Smooth muscle cell (in vitro differentiated cells): ENCODE measurements around the gene CDC42EP5. TPM values are rescaled to one million over a fixed set of nuclear protein-coding genes. Genes with fewer than 3 reads are reported as not detected.

ENCODE experiments used
- DNase-seq: peaks from one replicate; lab custom pipeline; 2025; ENCODE audit not compliant: unreplicated experiment; lab: John Stamatoyannopoulos, UW
- H2AFZ ChIP-seq: fragments of 200-600 bp; sonication (generic); 2 replicates; pipeline ENCODE4 v1.6.0; 2016; ENCODE audit warnings: antibody characterized with exemption, low read depth, mild to moderate bottlenecking
- H3F3A ChIP-seq: fragments of 200-600 bp; sonication (generic); 2 replicates; pipeline ENCODE4 v1.6.0; 2017; ENCODE audit warnings: antibody characterized with exemption, low read depth
- H3K27ac ChIP-seq: fragments of 200-600 bp; sonication (generic); 2 replicates; pipeline ENCODE4 v1.5.1; 2016; ENCODE audit warnings: low read depth, mild to moderate bottlenecking
- H3K27me3 ChIP-seq: fragments of 200-600 bp; sonication (generic); 2 replicates; pipeline ENCODE4 v1.6.1; 2016; ENCODE audit warnings: low read depth, mild to moderate bottlenecking
- H3K36me3 ChIP-seq: fragments of 200-600 bp; sonication (generic); 2 replicates; pipeline ENCODE4 v1.5.1; 2016; ENCODE audit warnings: low read depth
- H3K4me1 ChIP-seq: fragments of 200-600 bp; sonication (generic); 2 replicates; pipeline ENCODE4 v1.5.1; 2016; ENCODE audit warnings: low read depth
- H3K4me2 ChIP-seq: fragments of 200-600 bp; sonication (generic); 2 replicates; pipeline ENCODE4 v1.6.0; 2016; ENCODE audit warnings: mild to moderate bottlenecking
- H3K4me3 ChIP-seq: fragments of 200-600 bp; sonication (generic); 2 replicates; pipeline ENCODE4 v1.5.1; 2016; ENCODE audit warnings: mild to moderate bottlenecking
- H3K79me2 ChIP-seq: fragments of 200-600 bp; sonication (generic); 2 replicates; pipeline ENCODE4 v1.6.0; 2016; ENCODE audit warnings: low read depth, mild to moderate bottlenecking
- H3K9ac ChIP-seq: fragments of 200-600 bp; sonication (generic); 2 replicates; pipeline ENCODE4 v1.6.0; 2016; ENCODE audit warnings: low read depth
- H3K9me3 ChIP-seq: fragments of 200-600 bp; sonication (generic); replicated peaks from 2 replicates; pipeline ENCODE4 v1.5.1; 2016; ENCODE audit warnings: low read depth
- H4K20me1 ChIP-seq: fragments of 200-600 bp; sonication (generic); 2 replicates; pipeline ENCODE4 v1.6.0; 2016; ENCODE audit warnings: low read depth
- CTCF ChIP-seq: fragments of 200-600 bp; sonication (generic); IDR thresholded peaks from 2 replicates; pipeline ENCODE4 v1.5.1; 2017; ENCODE audit warnings: borderline replicate concordance, mild to moderate bottlenecking, antibody characterized with exemption; ENCODE audit not compliant: insufficient read depth, poor library complexity, severe bottlenecking
- WGBS: methylation state at CpG from one replicate; pipeline ENCODE4 v1.1.7; 2016; ENCODE audit warnings: low lambda C conversion rate; 5-methylcytosine and 5-hydroxymethylcytosine counted together
- polyA plus RNA-seq: library from polyadenylated mRNA; unstranded; fragments of >200 nt; fragmentation: Nextera tagmentation; extraction: Ambion mirVana; gene quantifications from 2 replicates; pipeline ENCODE4 v1.2.1, GENCODE V29; 2016
- total RNA-seq: library from RNA; depleted of rRNA; stranded (reverse); fragments of >200 nt; gene quantifications from 2 replicates; pipeline ENCODE4 v1.2.3, GENCODE V29; 2014

Gene CDC42EP5
- total and polyA plus RNA-seq, 2 experiments from 2014 or later, result 33.6 to 99.8 TPM

GRCh38 chr19:54465426-54466109, 7.5 kb downstream of the CDC42EP5 start:
- H3K27ac ChIP-seq, result no peak overlapping the region
- H3K9ac ChIP-seq, result no peak overlapping the region
- no peak overlapping the region for H2AFZ ChIP-seq
- WGBS, result 93% methylated on average over 45 of the region's 49 CpGs
- H3K27me3 ChIP-seq, result no peaks in the 10 kb centered on the region
- peaks cover 10% of the 10 kb centered on the region for H3K79me2 ChIP-seq
- no peak overlapping the region for H3K4me2 ChIP-seq
- H4K20me1 ChIP-seq, result peaks cover 41% of the 10 kb centered on the region
- no peak overlapping the region for H3K4me3 ChIP-seq
- H3K9me3 ChIP-seq, result no peaks in the 10 kb centered on the region
- no peak for TF ChIP-seq CTCF
- H3K4me1 ChIP-seq, result peaks cover under 1% of the 10 kb centered on the region
- H3K36me3 ChIP-seq, result no peaks in the 10 kb centered on the region
- no peak for DNase-seq
- peaks cover 29% of the 10 kb centered on the region for H3F3A ChIP-seq

- Histone ChIP-seq H3K9ac (no peak overlapping the region), H3F3A (peaks cover 25% of the 10 kb centered on the region), H3K9me3 (no peaks in the 10 kb centered on the region), H3K4me3 (peak overlapping the region; percentile 54), H2AFZ (no peak overlapping the region), H3K79me2 (peaks cover 2% of the 10 kb centered on the region), H4K20me1 (peaks cover 41% of the 10 kb centered on the region), H3K36me3 (no peaks in the 10 kb centered on the region), H3K27me3 (no peaks in the 10 kb centered on the region), H3K4me2 (peak overlapping the region; percentile 85), H3K4me1 (no peaks in the 10 kb centered on the region), H3K27ac (peak overlapping the region; percentile 61)
- peak; percentile 83 for DNase-seq
- WGBS, result 15% methylated on average over 51 of the region's 87 CpGs
- TF ChIP-seq CTCF, result no peak
Measured at GRCh38 chr19:54464630-54465425, 8.3 kb downstream of the CDC42EP5 start.

- 1% methylated on average over 26 of the region's 26 CpGs for WGBS
- no peaks in the 10 kb centered on the region for H3K9me3 ChIP-seq
- peak overlapping the region; percentile 61 for H3K27ac ChIP-seq
- H3K4me2 ChIP-seq, result peak overlapping the region; percentile 85
- H3K4me3 ChIP-seq, result peak overlapping the region; percentile 54
- H2AFZ ChIP-seq, result no peak overlapping the region
- H3K36me3 ChIP-seq, result no peaks in the 10 kb centered on the region
- peak; percentile 96 for DNase-seq
- H3K4me1 ChIP-seq, result no peaks in the 10 kb centered on the region
- peaks cover 5% of the 10 kb centered on the region for H3K79me2 ChIP-seq
- peaks cover 41% of the 10 kb centered on the region for H4K20me1 ChIP-seq
- peaks cover 28% of the 10 kb centered on the region for H3F3A ChIP-seq
- no peaks in the 10 kb centered on the region for H3K27me3 ChIP-seq
- no peak overlapping the region for H3K9ac ChIP-seq
- no peak for TF ChIP-seq CTCF
Measured at GRCh38 chr19:54464044-54464629, 9.0 kb downstream of the CDC42EP5 start.
